ENCODE measurements around the gene SP6. TPM values are rescaled to one million over a fixed set of nuclear protein-coding genes. Genes with fewer than 3 reads are reported as not detected.

The SP6 gene
- total RNA-seq, 4 donors from 2014 or later = 1.1 to 6.4 (median 3.8) TPM

- no peaks in the 10 kb centered on the region for H3K9me3 ChIP-seq
- peaks cover 0 to 5% (median 0%) of the 10 kb centered on the region in 4 donors for H3K27me3 ChIP-seq
- intact Hi-C loops (cut with DNase I) = loop anchor here (10.0 kb wide), 1 partner anchor 111 kb away; the partner anchor contains the start of gene TBKBP1
- no peak overlapping the region for H3K4me3 ChIP-seq
- no peak for DNase-seq
- TF ChIP-seq, protein P1, sequence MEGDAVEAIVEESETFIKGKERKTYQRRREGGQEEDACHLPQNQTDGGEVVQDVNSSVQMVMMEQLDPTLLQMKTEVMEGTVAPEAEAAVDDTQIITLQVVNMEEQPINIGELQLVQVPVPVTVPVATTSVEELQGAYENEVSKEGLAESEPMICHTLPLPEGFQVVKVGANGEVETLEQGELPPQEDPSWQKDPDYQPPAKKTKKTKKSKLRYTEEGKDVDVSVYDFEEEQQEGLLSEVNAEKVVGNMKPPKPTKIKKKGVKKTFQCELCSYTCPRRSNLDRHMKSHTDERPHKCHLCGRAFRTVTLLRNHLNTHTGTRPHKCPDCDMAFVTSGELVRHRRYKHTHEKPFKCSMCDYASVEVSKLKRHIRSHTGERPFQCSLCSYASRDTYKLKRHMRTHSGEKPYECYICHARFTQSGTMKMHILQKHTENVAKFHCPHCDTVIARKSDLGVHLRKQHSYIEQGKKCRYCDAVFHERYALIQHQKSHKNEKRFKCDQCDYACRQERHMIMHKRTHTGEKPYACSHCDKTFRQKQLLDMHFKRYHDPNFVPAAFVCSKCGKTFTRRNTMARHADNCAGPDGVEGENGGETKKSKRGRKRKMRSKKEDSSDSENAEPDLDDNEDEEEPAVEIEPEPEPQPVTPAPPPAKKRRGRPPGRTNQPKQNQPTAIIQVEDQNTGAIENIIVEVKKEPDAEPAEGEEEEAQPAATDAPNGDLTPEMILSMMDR (IDR thresholded peaks at IDR 0.05) = no peak
- TF ChIP-seq POLR2A (IDR thresholded peaks at IDR 0.05) = no peak
- H3K36me3 ChIP-seq = peaks cover 0 to 41% (median 13%) of the 10 kb centered on the region in 3 donors
- peaks cover 0 to 26% (median 17%) of the 10 kb centered on the region in 3 donors for H3K4me1 ChIP-seq
- no peak overlapping the region for H3K27ac ChIP-seq
- WGBS, 2 donors = 87 to 91% methylated on average over 9 to 10 of the region's 16 CpGs
Observed at GRCh38 chr17:47806026-47806912, 44.7 kb downstream of the SP6 start.

DNA sequence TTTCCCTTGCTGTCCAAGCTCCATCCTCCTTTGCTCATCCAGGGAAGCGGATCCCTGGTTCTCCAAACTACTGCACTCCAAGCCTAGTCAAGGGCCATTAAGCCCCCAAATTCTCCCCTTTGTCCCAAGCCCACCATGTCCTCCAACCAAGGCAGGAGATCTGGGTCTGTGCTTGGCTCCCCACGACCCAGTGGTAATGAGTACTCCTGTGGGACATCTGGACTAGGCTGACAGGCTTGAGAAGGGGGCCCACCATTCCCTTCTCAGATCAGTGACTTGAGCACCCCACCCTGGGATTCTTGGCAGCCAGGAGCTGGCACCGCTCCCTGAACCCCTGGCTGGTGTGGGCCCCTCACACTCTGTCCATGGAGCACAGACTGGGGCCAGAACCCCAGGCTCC lies 46.5 kb downstream of the SP6 start:
- intact Hi-C loops (cut with DNase I) = loop anchor here (10.0 kb wide), 1 partner anchor 110 kb away; the partner anchor contains the start of gene TBKBP1
- DNase-seq = no peak
- no peak for TF ChIP-seq POLR2A (IDR thresholded peaks at IDR 0.05)
- TF ChIP-seq, protein P1 (IDR thresholded peaks at IDR 0.05) = no peak
- Histone ChIP-seq H3K27ac (no peak overlapping the region), H3K27me3 (peaks cover 0 to 5% (median 0%) of the 10 kb centered on the region in 4 donors), H3K4me3 (no peak overlapping the region), H3K4me1 (peaks cover 0 to 8% (median 3%) of the 10 kb centered on the region in 3 donors), H3K36me3 (peaks cover 0 to 30% (median 13%) of the 10 kb centered on the region in 3 donors), H3K9me3 (no peaks in the 10 kb centered on the region)
- 54 to 56% methylated on average over 2 of the region's 3 CpGs for WGBS, 2 donors

- no peak for TF ChIP-seq POLR2A (IDR thresholded peaks at IDR 0.05)
- TF ChIP-seq, protein P1 (IDR thresholded peaks at IDR 0.05) = no peak
- Histone ChIP-seq H3K9me3 (no peaks in the 10 kb centered on the region), H3K27me3 (peaks cover 0 to 5% (median 0%) of the 10 kb centered on the region in 4 donors), H3K27ac (no peak overlapping the region), H3K36me3 (peaks cover 0 to 23% (median 9%) of the 10 kb centered on the region in 3 donors), H3K4me1 (peaks cover 0 to under 1% (median 0%) of the 10 kb centered on the region in 3 donors), H3K4me3 (no peak overlapping the region)
- 73 to 74% methylated on average over 4 to 5 of the region's 6 CpGs for WGBS, 2 donors
- DNase-seq = no peak
- intact Hi-C loops (cut with DNase I) = loop anchor here (10.0 kb wide), 1 partner anchor 109 kb away; the partner anchor contains the start of gene TBKBP1
Observed at GRCh38 chr17:47803751-47804150, 47.2 kb downstream of the SP6 start.

DNA sequence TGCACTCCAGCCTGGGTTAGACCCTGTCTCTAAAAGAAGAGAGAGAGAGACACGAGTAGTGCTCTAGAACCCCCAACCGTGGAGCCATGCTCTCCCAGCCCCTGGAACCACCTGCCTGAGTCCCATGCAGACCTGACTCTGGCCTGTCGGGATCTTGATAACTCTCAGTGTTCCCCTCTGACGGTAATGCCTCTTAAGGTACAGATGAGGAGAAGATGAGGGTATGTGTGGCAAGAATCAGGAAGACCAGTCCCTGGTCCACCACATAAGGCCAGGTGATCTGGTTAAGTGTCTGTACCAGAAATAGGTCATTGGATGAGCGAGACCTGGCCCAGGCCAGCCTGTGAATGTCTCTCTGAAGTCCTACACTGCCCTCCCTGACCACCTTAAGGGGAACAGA lies 47.8 kb downstream of the SP6 start:
- no peaks in the 10 kb centered on the region for H3K9me3 ChIP-seq
- H3K36me3 ChIP-seq = peaks cover 0 to 17% (median 4%) of the 10 kb centered on the region in 3 donors
- intact Hi-C loops (cut with DNase I) = loop anchor here (10.0 kb wide), 1 partner anchor 108 kb away; the partner anchor contains the start of gene TBKBP1
- no peak overlapping the region for H3K4me3 ChIP-seq
- no peak for DNase-seq
- no peak overlapping the region for H3K27ac ChIP-seq
- 54 to 55% methylated on average over 5 of the region's 5 CpGs for WGBS, 2 donors
- TF ChIP-seq, protein P1 (IDR thresholded peaks at IDR 0.05) = no peak
- no peak for TF ChIP-seq POLR2A (IDR thresholded peaks at IDR 0.05)
- no peaks in the 10 kb centered on the region for H3K4me1 ChIP-seq
- H3K27me3 ChIP-seq = peaks cover 0 to 8% (median 0%) of the 10 kb centered on the region in 4 donors
